GM13977 (cell line): ENCODE measurements around the gene ARID1B.
A peak's percentile ranks its signal among the peaks of the same experiment; 100 is the strongest.

Experiments used
- DNase-seq: peaks from one replicate; pipeline ENCODE4 v3.0.0; 2012; ENCODE audit warnings: low spot score
- CTCF ChIP-seq: IDR thresholded peaks from 2 replicates; pipeline ENCODE4 v1.5.1; 2012; ENCODE audit warnings: mild to moderate bottlenecking, control low read depth; ENCODE audit not compliant: insufficient read depth; ENCODE audit errors: extremely low read depth, missing control alignments
- in situ Hi-C: fragments of 300-500 bp; cut with MboI; formaldehyde crosslinking; loops from one replicate; pipeline ENCODE4 v1.12.0; 2022; ENCODE audit warnings: low sequenced_read_pairs, low pct_unique_long_range_greater_than_20kb, mixed read lengths, inconsistent platforms; ENCODE audit not compliant: unreplicated experiment

Gene ARID1B

DNA sequence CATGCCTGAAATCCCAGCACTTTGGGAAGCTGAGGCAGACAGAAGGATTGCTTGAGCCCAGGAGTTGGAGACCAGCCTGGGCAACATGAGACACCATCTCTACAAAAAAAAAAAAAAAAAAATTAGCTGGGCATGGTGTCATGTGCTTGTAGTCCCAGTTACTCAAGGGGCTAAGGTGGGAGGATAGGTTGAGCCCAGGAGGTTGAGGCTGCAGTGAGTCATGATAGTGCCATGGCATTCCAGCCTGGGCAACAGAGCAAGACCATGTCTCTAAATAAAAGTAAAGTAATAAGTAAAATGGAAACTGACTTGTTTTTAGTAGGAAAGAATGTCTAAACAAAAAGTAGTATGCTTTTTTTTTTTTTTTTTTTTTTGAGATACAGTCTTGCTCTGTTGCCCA lies 240.7 kb downstream of the ARID1B start:
- no peak for TF ChIP-seq CTCF
- in situ Hi-C loops: no loop called here
- DNase-seq: no peak

DNA sequence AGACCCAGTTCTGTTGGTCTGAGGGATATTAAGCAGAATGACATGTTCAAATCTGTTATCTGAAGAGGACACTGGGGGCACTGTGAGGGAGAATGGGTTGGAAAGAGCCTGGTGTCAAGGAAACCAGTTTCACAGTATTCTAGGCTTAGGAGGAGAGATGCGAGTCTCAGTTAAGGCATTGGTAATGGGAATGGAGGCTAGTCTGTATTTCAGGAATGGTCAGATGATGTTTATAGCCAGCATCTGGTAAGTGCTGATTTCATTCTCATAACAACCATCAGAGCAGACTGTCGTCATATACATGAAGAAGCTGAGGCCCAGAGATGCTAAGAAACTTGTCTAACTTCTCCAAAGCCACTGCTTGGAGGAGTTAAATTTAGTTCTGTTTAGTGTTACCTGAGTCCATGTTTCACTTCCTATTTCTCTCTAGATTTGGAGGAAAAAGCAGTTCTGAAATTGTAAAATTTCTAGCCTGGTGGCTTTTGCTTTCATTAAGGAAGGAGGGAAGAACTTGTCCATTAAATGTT lies 242.0 kb downstream of the ARID1B start:
- in situ Hi-C loops: no loop called here
- DNase-seq: no peak
- peak; percentile 10 for TF ChIP-seq CTCF

DNA sequence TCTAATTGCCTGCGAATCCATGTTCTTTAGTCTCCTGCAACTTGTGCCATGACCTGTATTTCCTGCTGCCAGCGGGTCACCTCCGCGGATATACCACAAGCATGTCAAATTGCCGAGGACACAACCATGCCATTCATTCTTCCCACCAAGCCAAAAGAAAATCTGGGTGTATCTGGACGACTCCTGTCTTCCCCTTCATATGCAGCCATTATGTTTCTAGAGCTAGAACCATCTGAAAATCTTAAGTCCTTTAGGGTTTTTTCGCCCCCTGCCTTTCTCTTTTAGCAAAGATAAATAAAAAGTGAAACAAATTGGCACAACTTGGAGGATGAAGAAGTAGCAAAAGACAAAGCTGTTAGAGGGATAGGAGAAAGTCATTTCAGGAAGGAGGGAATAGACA lies 242.6 kb downstream of the ARID1B start:
- TF ChIP-seq CTCF: peak; percentile 25
- peak; percentile 36 for DNase-seq
- in situ Hi-C loops: no loop called here

GRCh38 chr6:157020398-157020797 lies 243.2 kb downstream of the ARID1B start:
- in situ Hi-C loops: no loop called here
- peak; percentile 44 for DNase-seq
- TF ChIP-seq CTCF: no peak

- DNase-seq: peak; percentile 84
- in situ Hi-C loops: no loop called here
- no peak for TF ChIP-seq CTCF
Observed at GRCh38 chr6:157020881-157021343, 243.7 kb downstream of the ARID1B start.

- DNase-seq: peak; percentile 91
- in situ Hi-C loops: no loop called here
- peak; percentile 40 for TF ChIP-seq CTCF
Observed at GRCh38 chr6:157021344-157021992, 244.3 kb downstream of the ARID1B start.
